Measurements from ENCODE around the gene SPATA22. TPM values are rescaled to one million over a fixed set of nuclear protein-coding genes. Genes with fewer than 3 reads are reported as not detected.

Gene SPATA22
- total and polyA plus RNA-seq, 2 experiments from 2014 or later = not detected

DNA sequence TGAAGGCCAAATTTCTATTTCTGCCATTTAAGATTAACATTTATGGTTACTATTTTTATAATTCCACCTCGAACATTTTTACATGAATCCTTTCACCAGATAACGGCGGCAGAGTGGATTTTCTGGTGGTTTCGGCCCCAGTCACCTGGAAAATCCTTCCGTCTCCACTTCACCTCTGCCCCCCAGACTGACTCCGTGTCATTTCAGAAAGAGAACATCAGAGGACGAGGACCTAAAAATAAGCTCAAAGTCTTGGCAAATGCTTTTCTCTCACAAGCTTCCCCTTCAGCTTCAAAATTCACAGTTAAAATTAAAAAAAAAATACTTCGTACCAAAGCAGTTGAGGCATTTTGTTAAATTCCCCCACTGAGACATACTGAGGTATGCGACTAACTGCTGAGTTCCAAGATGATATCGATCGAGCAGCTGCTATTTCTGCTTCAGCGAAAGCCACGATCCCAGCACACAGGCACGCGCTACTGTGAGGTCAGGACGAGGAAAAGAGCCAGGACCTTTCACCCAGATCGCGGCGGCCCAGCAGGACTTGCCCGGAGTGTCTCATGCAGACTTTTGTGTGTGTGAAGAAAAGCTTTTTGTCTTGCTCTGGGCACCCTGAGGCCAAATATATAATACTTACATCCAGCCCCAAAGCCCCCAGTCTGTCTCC is 41.0 kb upstream of the SPATA22 start:
- H2AFZ ChIP-seq = peak overlapping the region; percentile 93
- no peaks in the 10 kb centered on the region for H3F3A ChIP-seq (replicated peaks; ENCODE audit: low read depth)
- no peaks in the 10 kb centered on the region for H3K27me3 ChIP-seq (ENCODE audit: insufficient read depth)
- no peak overlapping the region for H3K4me3 ChIP-seq
- peaks cover 36% of the 10 kb centered on the region for H3K4me1 Mint-ChIP-seq
- H3K9me2 ChIP-seq (ENCODE audit: insufficient read depth) = peaks cover 8% of the 10 kb centered on the region; the same call in 1 of the 2 replicates
- no peaks in the 10 kb centered on the region for H3K79me2 ChIP-seq (replicated peaks; ENCODE audit: insufficient read depth)
- H3K4me1 ChIP-seq (ENCODE audit: insufficient read depth) = peaks cover 28% of the 10 kb centered on the region
- no peaks in the 10 kb centered on the region for H3K36me3 Mint-ChIP-seq (ENCODE audit: low read depth)
- H3K4me2 ChIP-seq = peak overlapping the region; percentile 69
- H4K20me1 ChIP-seq (replicated peaks; ENCODE audit: insufficient read depth) = no peaks in the 10 kb centered on the region
- ATAC-seq (peak; percentile 91), DNase-seq (ENCODE audit: low spot score) (peak; percentile 46)
- no peak overlapping the region for H3K27ac Mint-ChIP-seq
- peaks cover 6% of the 10 kb centered on the region; the same call in 2 of the 3 replicates for H3K9me3 Mint-ChIP-seq
- H3K36me3 ChIP-seq (ENCODE audit: insufficient read depth) = no peaks in the 10 kb centered on the region; the same call in 1 of the 2 replicates
- no peak overlapping the region for H3K4me3 Mint-ChIP-seq
- H3K27me3 Mint-ChIP-seq (ENCODE audit: insufficient read depth, low read depth, poor library complexity) = peaks cover 31% of the 10 kb centered on the region
- no peak overlapping the region for H3K27ac ChIP-seq (ENCODE audit: low read depth)
- TF ChIP-seq JUNB (IDR thresholded peaks at IDR 0.05; ENCODE audit: unreplicated experiment) (no peak), CREB1 (CRISPR knock-in tag; IDR thresholded peaks at IDR 0.05; ENCODE audit: low read depth) (no peak), EZH2 (IDR thresholded peaks at IDR 0.05; ENCODE audit: low read depth, unreplicated experiment) (no peak), ZNF331 (CRISPR knock-in tag; IDR thresholded peaks at IDR 0.05; ENCODE audit: low read depth) (no peak), NANOG (IDR thresholded peaks at IDR 0.05; ENCODE audit: borderline replicate concordance) (no peak), STAT1 (IDR thresholded peaks at IDR 0.05; ENCODE audit: unreplicated experiment) (no peak), EZH2phosphoT487 (IDR thresholded peaks at IDR 0.05; ENCODE audit: unreplicated experiment) (no peak), POLR2AphosphoS5 (IDR thresholded peaks at IDR 0.05; ENCODE audit: low read depth) (no peak)
- TF ChIP-seq, protein P1, sequence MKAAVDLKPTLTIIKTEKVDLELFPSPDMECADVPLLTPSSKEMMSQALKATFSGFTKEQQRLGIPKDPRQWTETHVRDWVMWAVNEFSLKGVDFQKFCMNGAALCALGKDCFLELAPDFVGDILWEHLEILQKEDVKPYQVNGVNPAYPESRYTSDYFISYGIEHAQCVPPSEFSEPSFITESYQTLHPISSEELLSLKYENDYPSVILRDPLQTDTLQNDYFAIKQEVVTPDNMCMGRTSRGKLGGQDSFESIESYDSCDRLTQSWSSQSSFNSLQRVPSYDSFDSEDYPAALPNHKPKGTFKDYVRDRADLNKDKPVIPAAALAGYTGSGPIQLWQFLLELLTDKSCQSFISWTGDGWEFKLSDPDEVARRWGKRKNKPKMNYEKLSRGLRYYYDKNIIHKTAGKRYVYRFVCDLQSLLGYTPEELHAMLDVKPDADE (IDR thresholded peaks at IDR 0.05) = no peak
- TF ChIP-seq, protein P2, sequence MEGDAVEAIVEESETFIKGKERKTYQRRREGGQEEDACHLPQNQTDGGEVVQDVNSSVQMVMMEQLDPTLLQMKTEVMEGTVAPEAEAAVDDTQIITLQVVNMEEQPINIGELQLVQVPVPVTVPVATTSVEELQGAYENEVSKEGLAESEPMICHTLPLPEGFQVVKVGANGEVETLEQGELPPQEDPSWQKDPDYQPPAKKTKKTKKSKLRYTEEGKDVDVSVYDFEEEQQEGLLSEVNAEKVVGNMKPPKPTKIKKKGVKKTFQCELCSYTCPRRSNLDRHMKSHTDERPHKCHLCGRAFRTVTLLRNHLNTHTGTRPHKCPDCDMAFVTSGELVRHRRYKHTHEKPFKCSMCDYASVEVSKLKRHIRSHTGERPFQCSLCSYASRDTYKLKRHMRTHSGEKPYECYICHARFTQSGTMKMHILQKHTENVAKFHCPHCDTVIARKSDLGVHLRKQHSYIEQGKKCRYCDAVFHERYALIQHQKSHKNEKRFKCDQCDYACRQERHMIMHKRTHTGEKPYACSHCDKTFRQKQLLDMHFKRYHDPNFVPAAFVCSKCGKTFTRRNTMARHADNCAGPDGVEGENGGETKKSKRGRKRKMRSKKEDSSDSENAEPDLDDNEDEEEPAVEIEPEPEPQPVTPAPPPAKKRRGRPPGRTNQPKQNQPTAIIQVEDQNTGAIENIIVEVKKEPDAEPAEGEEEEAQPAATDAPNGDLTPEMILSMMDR (conservative IDR thresholded peaks at IDR 0.05; ENCODE audit: low read depth in 2 of 2) = no peak
- TF ChIP-seq, protein P3, sequence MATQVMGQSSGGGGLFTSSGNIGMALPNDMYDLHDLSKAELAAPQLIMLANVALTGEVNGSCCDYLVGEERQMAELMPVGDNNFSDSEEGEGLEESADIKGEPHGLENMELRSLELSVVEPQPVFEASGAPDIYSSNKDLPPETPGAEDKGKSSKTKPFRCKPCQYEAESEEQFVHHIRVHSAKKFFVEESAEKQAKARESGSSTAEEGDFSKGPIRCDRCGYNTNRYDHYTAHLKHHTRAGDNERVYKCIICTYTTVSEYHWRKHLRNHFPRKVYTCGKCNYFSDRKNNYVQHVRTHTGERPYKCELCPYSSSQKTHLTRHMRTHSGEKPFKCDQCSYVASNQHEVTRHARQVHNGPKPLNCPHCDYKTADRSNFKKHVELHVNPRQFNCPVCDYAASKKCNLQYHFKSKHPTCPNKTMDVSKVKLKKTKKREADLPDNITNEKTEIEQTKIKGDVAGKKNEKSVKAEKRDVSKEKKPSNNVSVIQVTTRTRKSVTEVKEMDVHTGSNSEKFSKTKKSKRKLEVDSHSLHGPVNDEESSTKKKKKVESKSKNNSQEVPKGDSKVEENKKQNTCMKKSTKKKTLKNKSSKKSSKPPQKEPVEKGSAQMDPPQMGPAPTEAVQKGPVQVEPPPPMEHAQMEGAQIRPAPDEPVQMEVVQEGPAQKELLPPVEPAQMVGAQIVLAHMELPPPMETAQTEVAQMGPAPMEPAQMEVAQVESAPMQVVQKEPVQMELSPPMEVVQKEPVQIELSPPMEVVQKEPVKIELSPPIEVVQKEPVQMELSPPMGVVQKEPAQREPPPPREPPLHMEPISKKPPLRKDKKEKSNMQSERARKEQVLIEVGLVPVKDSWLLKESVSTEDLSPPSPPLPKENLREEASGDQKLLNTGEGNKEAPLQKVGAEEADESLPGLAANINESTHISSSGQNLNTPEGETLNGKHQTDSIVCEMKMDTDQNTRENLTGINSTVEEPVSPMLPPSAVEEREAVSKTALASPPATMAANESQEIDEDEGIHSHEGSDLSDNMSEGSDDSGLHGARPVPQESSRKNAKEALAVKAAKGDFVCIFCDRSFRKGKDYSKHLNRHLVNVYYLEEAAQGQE (IDR thresholded peaks at IDR 0.05; ENCODE audit: unreplicated experiment) = no peak
- TF ChIP-seq, protein P4, sequence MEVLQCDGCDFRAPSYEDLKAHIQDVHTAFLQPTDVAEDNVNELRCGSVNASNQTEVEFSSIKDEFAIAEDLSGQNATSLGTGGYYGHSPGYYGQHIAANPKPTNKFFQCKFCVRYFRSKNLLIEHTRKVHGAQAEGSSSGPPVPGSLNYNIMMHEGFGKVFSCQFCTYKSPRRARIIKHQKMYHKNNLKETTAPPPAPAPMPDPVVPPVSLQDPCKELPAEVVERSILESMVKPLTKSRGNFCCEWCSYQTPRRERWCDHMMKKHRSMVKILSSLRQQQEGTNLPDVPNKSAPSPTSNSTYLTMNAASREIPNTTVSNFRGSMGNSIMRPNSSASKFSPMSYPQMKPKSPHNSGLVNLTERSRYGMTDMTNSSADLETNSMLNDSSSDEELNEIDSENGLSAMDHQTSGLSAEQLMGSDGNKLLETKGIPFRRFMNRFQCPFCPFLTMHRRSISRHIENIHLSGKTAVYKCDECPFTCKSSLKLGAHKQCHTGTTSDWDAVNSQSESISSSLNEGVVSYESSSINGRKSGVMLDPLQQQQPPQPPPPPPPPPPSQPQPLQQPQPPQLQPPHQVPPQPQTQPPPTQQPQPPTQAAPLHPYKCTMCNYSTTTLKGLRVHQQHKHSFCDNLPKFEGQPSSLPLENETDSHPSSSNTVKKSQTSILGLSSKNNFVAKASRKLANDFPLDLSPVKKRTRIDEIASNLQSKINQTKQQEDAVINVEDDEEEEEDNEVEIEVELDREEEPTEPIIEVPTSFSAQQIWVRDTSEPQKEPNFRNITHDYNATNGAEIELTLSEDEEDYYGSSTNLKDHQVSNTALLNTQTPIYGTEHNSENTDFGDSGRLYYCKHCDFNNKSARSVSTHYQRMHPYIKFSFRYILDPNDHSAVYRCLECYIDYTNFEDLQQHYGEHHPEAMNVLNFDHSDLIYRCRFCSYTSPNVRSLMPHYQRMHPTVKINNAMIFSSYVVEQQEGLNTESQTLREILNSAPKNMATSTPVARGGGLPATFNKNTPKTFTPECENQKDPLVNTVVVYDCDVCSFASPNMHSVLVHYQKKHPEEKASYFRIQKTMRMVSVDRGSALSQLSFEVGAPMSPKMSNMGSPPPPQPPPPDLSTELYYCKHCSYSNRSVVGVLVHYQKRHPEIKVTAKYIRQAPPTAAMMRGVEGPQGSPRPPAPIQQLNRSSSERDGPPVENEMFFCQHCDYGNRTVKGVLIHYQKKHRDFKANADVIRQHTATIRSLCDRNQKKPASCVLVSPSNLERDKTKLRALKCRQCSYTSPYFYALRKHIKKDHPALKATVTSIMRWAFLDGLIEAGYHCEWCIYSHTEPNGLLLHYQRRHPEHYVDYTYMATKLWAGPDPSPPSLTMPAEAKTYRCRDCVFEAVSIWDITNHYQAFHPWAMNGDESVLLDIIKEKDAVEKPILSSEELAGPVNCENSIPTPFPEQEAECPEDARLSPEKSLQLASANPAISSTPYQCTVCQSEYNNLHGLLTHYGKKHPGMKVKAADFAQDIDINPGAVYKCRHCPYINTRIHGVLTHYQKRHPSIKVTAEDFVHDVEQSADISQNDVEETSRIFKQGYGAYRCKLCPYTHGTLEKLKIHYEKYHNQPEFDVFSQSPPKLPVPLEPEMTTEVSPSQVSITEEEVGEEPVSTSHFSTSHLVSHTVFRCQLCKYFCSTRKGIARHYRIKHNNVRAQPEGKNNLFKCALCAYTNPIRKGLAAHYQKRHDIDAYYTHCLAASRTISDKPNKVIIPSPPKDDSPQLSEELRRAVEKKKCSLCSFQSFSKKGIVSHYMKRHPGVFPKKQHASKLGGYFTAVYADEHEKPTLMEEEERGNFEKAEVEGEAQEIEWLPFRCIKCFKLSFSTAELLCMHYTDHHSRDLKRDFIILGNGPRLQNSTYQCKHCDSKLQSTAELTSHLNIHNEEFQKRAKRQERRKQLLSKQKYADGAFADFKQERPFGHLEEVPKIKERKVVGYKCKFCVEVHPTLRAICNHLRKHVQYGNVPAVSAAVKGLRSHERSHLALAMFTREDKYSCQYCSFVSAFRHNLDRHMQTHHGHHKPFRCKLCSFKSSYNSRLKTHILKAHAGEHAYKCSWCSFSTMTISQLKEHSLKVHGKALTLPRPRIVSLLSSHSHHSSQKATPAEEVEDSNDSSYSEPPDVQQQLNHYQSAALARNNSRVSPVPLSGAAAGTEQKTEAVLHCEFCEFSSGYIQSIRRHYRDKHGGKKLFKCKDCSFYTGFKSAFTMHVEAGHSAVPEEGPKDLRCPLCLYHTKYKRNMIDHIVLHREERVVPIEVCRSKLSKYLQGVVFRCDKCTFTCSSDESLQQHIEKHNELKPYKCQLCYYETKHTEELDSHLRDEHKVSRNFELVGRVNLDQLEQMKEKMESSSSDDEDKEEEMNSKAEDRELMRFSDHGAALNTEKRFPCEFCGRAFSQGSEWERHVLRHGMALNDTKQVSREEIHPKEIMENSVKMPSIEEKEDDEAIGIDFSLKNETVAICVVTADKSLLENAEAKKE (CRISPR knock-in tag; IDR thresholded peaks at IDR 0.05) = no peak

Data from GM23338 (cell line).